Amniotic epithelial cell (primary cell): ENCODE measurements around the gene STMND1.

Experiments used
- DNase-seq: peaks from one replicate; pipeline ENCODE4 v3.0.0-alpha.2; 2010; ENCODE audit warnings: low read depth

Gene STMND1

DNA sequence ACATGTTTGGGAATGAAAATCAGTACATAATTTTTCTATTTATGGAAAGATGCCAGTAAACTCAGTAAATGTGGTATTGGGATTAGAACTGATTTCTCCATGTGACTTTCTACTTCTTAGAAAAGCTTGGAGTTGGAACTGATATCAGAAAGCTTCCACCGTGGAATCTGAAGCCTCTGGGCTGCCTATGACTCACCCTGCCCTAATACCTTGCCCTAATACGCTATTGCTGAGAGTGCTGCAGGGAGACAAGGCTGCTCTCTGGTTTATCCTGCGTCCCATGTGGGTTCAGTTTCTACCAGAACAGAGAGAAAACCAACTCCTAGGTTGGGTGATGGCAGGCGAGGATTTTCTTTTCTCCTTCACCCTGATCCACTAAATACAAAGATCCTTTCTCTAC lies 3.3 kb upstream of the STMND1 start:
- DNase-seq: peak; percentile 63

DNA sequence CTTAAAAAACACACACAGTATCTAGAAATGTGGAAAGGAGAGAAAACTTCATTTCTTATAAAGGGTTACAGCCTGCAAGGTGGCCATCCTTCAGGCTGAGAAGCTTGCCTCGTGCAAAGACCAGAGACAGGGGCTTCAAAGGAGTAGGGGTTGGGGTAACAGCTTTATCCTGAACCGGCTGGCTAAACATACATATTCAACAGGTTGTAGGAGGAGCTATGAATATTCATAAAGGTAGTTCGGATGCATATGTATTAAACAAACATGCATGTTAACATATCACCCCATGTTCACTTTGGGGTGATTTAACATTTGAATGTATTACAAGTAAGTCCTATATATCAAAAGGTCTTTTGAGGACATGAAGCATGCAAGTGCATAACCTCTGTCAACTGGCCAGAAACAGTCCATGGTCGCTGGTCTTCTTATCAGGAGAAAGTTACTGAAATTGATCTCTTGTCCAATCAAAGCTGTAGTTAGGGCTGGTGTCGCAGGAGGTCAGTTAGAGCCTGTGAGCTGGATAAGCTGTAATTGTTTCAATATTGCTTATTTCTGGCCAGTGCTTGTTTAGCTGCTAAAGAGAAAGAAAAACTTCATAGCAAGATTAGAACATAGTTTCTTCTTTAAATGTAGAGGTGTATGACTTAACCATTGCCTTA lies 2.3 kb upstream of the STMND1 start:
- no peak for DNase-seq

DNA sequence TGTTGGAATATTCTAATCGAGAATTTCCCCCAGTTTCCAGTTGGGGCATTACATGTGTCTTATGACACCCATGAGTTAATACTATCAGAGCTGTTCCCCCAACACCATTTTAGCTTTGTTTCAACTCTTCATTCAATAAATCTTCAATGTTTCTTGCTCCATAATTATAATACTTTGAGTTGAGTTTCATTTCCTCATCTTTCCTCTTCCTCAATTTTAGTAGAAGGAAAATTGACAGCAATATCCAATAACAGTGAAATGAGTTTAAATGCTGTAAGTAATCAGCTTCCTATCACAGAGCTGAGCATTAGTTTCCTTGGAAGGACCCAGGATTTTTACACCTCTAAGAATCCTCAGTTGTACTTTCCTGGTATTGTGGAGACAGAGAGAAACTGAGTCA lies 1.0 kb upstream of the STMND1 start:
- no peak for DNase-seq

DNA sequence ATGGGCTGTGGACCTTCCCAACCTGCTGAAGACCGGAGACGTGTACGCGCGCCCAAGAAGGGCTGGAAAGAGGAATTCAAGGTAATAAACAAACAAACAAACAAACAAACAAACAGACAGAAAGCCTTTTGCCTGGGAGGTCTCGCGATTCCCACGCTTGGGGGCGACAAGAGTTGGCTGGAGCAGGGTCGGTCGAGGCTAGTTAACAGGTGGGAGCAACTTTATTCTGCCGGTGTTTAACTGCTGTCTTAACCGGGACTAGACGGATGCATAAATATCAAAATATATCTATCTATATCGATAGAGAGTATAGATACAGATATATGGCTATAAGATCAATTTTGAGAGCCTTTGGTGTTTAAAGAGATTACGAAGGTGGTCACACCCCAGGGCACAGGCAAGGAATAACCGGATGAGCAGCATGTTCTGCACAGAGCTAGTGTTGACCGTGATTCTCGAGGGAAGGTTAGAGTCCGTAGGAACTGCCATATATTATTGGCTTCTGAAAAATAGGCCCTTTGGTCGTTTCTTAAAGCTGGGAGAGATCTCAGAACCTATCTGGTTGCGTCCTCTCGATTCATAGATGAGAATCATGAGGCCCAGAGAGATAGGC lies 514 bp downstream of the STMND1 start:
- DNase-seq: no peak

DNA sequence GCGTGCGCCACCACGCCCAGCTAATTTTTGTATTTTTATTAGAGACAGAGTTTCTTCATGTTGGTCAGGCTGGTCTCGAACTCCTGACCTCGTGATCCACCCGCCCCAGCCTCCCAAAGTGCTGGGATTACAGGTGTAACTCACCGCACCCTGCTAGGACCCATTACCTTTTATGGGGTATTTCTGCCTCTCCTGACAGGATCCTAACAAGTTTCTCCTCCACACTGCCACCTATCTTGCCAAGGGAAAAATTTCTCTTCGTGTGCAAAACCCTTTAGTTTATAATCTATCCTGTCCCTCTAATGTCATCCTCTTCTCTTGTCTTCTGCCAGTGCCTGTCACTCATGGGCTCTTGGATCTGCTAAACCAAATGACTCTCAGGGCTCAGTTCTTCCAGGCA lies 1.9 kb downstream of the STMND1 start:
- no peak for DNase-seq

DNA sequence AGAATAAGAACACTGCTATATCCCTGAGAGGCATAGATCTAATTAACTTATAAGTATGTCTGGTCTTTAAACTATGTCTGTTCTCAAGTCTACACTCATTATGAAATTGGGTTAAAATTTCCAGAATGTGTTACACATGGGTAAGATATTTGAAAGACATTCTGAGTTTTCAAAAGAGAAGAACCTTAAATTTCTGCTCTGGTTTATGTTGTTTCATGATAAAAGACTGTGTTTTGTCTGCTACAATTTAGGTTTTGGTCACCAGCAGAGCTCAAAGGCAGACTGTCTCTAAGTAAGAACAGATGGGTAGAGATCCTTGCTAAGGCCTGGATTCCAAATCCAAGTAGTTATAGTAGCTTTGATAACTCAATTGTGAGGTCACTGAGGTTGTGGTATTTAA lies 6.0 kb downstream of the STMND1 start:
- no peak for DNase-seq

DNA sequence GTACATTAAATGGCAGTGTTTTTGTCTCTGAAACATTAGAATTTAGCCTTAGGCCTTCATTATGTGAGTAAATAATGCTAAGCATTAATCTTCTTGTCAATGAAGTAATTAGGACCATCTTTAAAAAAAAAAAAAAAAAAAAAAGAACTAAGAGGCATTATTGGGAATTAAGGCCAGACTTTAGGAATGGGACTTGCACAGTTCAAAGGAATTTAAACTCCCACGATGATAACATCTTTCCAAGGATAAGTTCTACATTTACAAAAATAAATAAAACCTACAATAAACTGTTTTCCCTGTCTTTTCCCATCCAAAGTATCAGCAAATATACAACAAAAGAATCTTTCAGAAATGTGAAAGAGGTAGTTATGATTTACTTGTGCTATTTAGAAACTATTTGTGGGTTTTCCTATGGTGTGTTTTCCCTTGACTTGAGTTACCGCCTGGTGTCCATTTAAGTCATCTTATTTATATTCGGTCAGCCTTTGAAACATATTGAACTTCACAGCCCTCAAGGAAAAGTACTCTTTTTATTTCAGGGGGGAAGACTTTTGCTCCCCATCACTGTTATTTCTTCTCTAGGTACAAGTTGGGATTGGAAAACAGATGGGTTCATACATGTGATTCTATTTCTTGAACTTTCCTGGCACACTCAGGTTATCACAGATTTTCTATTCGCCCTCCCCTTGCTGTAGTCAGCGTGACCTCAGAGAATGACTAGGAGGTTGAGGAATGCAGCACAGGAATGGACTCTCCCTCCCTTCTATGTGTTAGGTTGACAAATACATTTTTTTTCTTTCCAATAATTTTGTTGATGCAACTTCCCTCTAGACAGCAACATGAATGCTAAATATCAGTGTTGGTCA lies 13.6 kb downstream of the STMND1 start:
- peak; percentile 90 for DNase-seq

DNA sequence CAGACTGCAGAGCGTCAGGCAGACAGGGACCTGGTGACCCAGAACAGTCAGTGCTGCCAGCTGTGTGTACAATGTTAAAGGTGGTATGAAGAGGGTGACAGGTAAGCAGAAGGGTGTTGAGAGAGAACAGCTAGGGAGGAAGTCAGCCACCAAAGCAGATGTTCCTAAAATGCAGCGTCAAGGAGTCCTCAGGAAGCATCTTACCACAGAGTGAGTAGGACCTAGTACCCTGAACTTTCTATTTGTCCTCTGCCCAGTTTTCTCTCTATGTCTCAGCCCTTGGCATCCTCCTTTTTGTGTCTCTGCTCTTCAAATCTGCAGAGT lies 14.2 kb downstream of the STMND1 start:
- no peak for DNase-seq

DNA sequence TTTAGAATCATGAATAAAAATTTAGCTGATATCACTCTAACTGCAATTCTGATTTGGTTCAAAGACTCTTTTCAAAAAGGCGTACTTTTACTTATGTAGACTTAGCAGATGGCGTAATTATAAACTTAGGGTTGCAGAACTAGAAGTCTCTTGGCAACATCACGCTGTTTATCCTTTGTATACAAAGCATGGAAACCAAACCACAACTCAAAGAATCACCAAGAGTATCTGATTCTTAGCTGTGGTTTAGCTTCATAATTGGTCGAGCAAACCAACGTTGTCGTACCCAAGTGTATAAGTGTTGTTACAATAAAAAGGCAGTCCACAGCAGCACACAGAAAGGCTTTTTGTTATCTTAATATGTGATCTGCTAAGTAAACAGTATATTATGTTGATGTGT lies 18.2 kb downstream of the STMND1 start:
- DNase-seq: peak; percentile 8

DNA sequence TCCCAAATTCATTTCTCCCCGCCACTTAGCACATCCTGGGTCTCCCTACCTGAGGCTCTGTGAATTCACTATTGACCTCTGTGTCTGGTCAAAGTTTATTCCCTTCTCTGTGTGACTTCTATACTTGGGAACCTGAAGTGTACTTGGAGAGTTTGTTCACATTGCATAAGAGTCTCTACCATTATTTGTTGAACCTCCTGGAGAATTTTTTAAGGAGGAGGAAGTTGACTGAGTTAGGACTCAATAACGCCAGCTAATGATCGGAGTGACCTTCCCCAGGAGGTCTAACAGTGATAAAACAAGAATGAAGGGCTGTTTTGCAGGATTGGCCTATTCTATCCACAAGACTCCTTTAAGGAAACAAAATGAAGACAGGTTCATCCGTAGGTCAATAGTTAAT lies 23.6 kb downstream of the STMND1 start:
- DNase-seq: no peak

DNA sequence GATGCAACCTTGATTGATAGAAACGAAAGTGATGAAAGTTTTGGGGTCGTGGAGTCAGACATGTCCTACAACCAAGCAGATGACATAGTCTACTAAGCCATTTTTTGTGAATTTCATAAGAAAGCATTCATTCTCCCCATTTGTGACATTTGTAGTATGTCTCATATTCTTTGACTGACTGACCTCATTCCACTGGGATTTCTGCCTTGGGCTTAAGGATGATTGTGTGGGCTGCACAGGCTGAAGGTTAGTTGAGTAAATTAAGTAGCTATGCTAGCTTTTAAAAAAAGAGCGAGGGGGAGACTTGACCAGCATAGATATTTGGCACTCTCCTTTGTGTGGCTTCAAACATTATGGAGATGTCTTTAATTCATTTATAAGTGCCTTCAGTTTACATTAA lies 28.9 kb downstream of the STMND1 start:
- peak; percentile 10 for DNase-seq

DNA sequence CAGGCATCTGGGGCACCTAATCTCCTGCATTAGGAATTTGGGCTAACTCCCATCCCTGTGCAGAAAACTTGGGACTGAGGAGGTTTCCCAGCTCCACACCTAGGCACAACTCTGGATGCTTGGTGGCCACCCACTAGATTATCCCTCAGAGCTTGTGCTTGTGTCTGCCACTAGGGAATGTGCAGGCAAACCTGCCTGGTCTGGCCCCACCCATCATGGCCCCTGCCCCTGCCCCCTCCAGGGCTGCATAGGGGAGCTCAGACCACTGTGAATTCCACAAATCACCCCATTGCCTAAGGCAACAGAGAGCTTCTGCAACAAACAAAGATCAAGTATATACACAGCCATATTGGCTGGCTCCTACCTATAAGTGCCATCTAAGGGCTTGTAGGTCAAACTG lies 31.1 kb downstream of the STMND1 start:
- no peak for DNase-seq

DNA sequence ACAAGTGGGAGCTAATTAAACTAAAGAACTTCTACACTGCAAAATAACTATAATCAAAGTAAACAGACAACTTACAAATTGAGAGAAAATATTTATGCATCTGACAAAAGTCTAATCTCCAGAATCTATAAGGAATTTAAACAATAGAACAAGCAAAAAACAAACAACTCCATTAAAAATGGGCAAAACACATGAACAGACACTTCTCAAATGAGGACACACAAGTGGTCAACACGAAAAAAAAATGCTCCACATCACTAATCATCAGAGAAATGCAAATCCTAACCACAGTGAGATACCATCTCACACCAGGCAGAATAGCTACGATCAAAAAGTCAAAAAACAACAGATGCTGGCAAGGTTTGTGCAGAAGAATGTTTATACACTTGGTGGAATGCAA lies 36.2 kb downstream of the STMND1 start:
- DNase-seq: no peak

DNA sequence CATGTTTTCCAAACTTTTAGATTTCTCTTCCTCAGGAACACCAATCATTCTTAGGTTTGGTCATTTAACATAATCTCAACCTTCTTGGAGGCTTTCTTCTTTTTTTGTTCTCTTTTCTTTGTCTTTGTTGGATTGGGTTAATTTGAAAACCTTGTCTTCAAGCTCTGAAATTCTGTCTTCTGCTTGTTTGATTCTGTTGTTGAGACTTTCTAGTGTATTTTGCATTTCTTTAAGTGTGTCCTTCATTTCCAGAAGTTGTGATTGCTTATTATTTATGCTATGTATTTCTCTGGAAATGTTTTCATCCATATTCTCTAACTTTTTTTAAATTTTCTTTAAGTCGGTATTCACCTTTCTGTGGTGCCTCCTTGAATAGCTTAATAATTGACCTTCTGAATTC lies 42.2 kb downstream of the STMND1 start:
- DNase-seq: no peak

DNA sequence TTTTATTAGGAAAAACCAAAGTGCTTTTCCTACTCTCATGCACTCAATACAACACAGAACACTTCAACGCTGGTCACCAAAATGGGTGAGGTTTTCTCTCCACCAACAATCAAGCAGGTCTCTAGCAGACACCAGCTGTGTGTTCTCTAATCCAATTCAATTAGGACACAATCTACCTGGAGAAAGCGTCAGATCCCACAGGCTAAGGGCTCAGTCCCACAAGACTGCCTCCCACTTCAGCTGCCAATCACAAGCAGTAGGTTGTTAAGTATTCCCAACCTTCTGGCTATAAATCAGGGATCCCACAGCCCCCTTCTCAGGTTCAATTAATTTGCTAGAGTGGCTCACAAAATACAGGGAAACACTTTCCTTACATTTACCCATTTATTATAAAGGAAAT lies 47.7 kb downstream of the STMND1 start:
- no peak for DNase-seq

DNA sequence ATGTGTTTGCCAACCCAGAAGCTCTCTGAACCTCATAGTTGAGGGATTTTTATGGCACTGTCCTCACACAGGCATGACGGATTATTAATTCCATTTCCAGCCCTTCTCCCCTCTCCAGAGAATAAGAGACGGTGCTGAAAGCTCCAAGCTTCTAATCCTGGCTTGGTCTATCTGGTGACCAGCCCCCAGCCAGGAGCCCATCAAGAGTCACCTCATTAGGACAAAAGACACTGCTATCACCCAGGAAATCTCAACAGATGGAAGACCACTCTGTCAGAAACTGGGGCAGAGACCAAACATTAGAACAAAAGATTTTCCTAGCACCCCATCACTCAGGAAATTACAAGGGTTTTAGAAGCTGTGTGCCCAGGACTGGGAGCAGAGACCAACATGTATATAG lies 48.2 kb downstream of the STMND1 start:
- DNase-seq: no peak

DNA sequence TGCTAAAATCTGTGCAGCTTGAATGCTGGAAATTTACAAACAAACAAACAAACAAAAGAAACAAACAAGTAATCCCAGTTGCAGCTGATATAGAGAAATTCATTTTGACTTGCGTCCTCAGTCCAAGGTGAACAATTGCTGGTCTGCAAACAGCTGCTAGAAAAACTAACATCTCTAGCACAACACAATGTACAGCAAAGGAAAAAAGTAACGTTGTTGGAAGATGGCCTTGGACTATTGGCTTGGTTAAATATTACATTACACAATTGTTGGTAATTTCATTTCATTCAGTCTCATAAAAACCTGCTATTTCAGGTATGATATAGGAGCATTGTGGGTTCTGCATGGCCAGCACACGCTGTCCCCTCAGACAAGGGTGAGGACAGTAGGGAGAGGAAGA lies 50.0 kb downstream of the STMND1 start:
- no peak for DNase-seq

DNA sequence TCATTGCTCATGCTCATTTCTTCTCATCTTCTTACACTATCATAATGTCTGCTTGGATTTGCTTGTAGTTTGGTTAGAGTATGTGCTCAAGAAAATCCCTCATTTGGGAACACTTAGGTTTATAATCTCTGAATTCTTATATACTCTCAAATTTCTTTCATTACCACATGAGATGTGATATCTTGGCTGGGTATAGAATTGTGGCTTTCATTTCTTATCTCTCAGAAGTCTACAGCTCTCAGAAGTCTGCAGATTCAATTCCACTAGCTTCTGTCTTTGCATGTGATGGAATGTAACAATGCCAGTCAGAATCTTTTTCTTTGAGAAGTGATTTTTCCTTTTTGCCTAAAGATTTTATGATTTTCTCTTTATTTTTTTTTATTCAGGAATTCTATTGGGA lies 50.9 kb downstream of the STMND1 start:
- DNase-seq: no peak

DNA sequence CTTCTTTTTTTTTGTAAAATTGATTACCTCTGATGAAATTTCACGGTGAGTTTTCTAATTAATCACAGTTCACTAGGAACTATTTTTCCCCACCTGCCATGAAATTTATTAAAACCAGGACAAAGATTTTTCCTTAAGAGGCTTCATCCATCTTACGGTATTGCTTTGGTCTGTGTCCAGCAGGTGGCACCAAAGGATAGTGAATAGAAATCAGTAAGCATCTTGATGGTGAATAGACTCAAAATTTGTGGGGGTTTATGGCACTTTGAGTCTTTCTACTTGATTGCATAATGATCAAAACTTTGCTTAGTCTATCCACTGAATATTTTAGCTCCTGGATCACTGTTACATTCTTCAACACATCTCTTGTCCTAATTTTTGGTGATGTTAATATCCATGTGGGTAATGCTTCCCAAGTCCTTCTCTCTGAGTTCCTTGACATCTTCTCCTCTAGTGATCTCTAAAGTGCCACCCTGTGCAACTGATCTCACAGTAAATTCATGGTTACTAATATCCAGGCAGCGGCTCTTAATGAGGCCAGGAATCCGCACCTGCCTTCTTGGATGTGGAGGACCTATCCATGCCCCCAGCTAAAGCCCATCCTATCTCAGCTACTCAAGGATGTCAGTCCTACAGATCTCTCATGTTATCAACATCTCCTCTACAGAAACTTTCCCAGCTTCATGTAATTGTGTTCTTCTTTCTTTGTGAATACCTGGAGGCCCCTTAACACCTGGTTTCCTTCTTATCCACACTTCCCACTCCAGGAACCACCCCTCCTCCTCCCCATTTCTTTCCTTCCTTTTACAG lies 54.5 kb downstream of the STMND1 start:
- DNase-seq: peak; percentile 73

DNA sequence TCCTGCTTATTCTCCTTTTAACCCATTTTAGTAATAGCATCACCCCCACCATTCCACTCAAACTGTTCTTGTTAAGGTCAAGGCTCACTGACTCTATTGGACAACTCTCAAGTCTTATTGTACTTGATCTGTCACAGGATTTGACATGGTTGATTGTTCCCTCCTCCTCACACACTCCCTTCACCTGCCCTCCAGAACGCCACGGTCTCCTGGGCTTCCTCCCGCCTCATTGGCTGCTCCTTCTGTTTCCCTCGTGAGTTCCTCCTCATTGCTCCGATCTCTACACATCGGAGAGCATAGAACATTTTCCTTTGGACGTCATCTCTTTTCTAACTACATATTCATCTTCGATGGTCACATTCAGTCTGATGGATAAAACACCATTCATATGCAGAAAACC lies 55.1 kb downstream of the STMND1 start:
- no peak for DNase-seq

DNA sequence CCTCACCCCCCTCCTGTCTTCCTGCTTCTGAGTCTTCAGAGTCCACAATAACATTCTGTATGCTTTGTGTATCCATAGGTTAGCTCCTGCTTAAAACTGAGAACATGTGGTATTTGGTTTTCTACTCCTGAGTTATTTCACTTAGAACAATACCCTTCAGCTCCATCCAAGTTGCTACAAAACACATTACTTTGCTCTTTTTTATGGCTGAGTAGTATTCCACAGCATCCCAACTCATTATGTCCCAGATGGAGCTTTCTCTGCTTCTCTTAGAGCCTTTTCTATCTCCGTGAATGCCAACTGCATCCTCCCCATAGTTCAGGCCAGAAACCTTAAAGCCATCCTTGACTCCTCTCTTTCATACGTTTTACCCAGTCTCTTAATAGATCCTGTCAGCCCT lies 55.8 kb downstream of the STMND1 start:
- DNase-seq: no peak

DNA sequence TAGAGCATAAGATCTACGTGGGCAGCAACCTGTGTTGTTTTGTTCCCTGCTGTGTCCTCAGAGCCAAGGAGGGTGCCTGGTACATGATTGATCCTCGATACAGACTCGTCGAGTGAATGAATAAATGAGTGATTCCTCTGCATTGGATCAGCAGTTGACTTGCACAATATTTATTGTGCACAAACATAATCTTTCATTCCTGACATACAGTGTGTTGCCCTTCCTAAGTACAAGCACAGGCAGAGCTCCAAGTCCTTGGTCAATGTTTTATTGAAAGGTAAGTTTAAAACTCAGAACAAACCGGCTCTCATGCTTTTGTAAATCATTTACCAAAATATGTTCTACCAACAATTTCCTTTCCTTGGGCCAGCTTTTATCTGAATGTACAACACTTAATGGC lies 57.4 kb downstream of the STMND1 start:
- no peak for DNase-seq

DNA sequence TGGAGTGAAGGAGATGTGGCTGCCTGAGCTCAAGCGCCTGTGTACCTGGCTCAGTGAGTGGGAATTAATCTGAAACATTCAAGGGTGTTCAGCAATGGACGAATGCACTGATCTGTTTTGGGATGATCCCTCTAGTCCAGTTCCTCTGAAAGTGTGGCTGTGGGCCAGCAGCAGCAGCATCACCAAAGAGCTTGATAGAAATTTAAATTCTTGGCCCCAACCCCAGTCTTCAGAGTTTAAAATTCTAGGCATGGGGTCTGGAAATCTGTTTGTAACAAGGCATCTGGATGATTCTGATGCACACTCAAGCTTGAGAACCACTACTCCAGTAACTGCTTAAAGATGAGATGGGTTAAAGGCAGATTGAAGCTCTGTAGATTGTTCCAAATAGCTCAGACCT lies 59.2 kb downstream of the STMND1 start:
- DNase-seq: no peak
